Endodermal cell (in vitro differentiated cells): ENCODE data around the gene DPF3. TPM values are rescaled to one million over a fixed set of nuclear protein-coding genes. Genes with fewer than 3 reads are reported as not detected.

Experiments used
- DNase-seq: peaks from one replicate; pipeline ENCODE4 v3.0.0-alpha.2; 2017
- H3K27ac ChIP-seq: 2 replicates; pipeline ENCODE4 v1.5.1; 2013; ENCODE audit warnings: mild to moderate bottlenecking, low read depth, low read length, moderate library complexity
- H3K27me3 ChIP-seq: 2 replicates; pipeline ENCODE4 v1.6.1; 2013; ENCODE audit warnings: mild to moderate bottlenecking, low read length, moderate library complexity; ENCODE audit not compliant: insufficient read depth, control insufficient read depth, poor library complexity, severe bottlenecking
- H3K36me3 ChIP-seq: 2 replicates; pipeline ENCODE4 v1.7.0; 2013; ENCODE audit warnings: mild to moderate bottlenecking, low read length, moderate library complexity; ENCODE audit not compliant: control insufficient read depth, insufficient read depth
- H3K4me1 ChIP-seq: one replicate; pipeline ENCODE4 v1.7.0; 2013; ENCODE audit warnings: low read length; ENCODE audit not compliant: control insufficient read depth, insufficient read depth
- H3K4me3 ChIP-seq: 2 replicates; pipeline ENCODE4 v1.5.1; 2013; ENCODE audit warnings: mild to moderate bottlenecking, low read length, moderate library complexity
- H3K9ac ChIP-seq: 2 replicates; pipeline ENCODE4 v1.6.1; 2013; ENCODE audit warnings: mild to moderate bottlenecking, low read length, moderate library complexity; ENCODE audit not compliant: poor library complexity, severe bottlenecking; ENCODE audit errors: extremely low read depth
- H3K9me3 ChIP-seq: 2 replicates; pipeline ENCODE4 v1.6.1; 2013; ENCODE audit warnings: mild to moderate bottlenecking, low read length, moderate library complexity; ENCODE audit not compliant: control insufficient read depth
- H3K27ac Mint-ChIP-seq: 2 replicates; pipeline ENCODE4 v1.8.0; 2020; ENCODE audit warnings: mixed read lengths
- H3K27me3 Mint-ChIP-seq: 2 replicates; pipeline ENCODE4 v1.8.0; 2021; ENCODE audit warnings: mild to moderate bottlenecking, mixed read lengths; ENCODE audit not compliant: insufficient read depth
- H3K36me3 Mint-ChIP-seq: 2 replicates; pipeline ENCODE4 v1.8.0; 2020; ENCODE audit warnings: low read depth, mixed read lengths
- H3K4me1 Mint-ChIP-seq: 2 replicates; pipeline ENCODE4 v1.8.0; 2020; ENCODE audit warnings: mixed read lengths
- H3K4me3 Mint-ChIP-seq: 2 replicates; pipeline ENCODE4 v1.8.0; 2020; ENCODE audit warnings: mild to moderate bottlenecking, moderate library complexity, mixed read lengths
- H3K9me3 Mint-ChIP-seq: 2 replicates; pipeline ENCODE4 v1.8.0; 2020; ENCODE audit warnings: mild to moderate bottlenecking, mixed read lengths
- CTCF ChIP-seq: fragments of 200-600 bp; sonication (generic); conservative IDR thresholded peaks from 2 replicates; pipeline ENCODE4 v1.5.0; 2021; ENCODE audit warnings: antibody characterized with exemption, mild to moderate bottlenecking
- WGBS, 2 experiments: methylation state at CpG; one replicate each; pipeline versions ENCODE4 v1.1.5 to v1.1.7; 2013; ENCODE audit warnings: missing lambda C conversion rate in 2 of 2, mixed read lengths in 1 of 2; ENCODE audit not compliant: insufficient coverage in 1 of 2, insufficient read length in 1 of 2; 5-methylcytosine and 5-hydroxymethylcytosine counted together
- total RNA-seq, 2 donors: library from RNA; stranded (reverse); fragmentation: NEBNext Ultra II Directional in 1 of 2; extraction: Animal tissue kit (Norgen Biotek cat#: 25700) in 1 of 2; gene quantifications; 2 replicates in 1 of 2; 3 replicates in 1 of 2; pipeline ENCODE4 v1.2.1, GENCODE V29; 2021

Gene DPF3
- total RNA-seq, 2 donors from 2014 or later, result not detected

GRCh38 chr14:72721083-72721482, 172.8 kb downstream of the DPF3 start:
- Mint-ChIP-seq H3K36me3 (no peaks in the 10 kb centered on the region), H3K4me1 (no peaks in the 10 kb centered on the region), H3K9me3 (no peaks in the 10 kb centered on the region), H3K27me3 (no peaks in the 10 kb centered on the region), H3K4me3 (no peak overlapping the region), H3K27ac (no peak overlapping the region)
- Histone ChIP-seq H3K9ac (no peak overlapping the region), H3K4me1 (no peaks in the 10 kb centered on the region), H3K4me3 (no peak overlapping the region), H3K27me3 (no peaks in the 10 kb centered on the region), H3K36me3 (no peaks in the 10 kb centered on the region), H3K27ac (no peak overlapping the region), H3K9me3 (no peaks in the 10 kb centered on the region)
- TF ChIP-seq CTCF, result no peak
- DNase-seq, result no peak

- Histone ChIP-seq H3K27ac (no peak overlapping the region), H3K9ac (no peak overlapping the region), H3K9me3 (no peaks in the 10 kb centered on the region), H3K4me3 (no peak overlapping the region), H3K36me3 (no peaks in the 10 kb centered on the region), H3K27me3 (no peaks in the 10 kb centered on the region), H3K4me1 (no peaks in the 10 kb centered on the region)
- no peak for TF ChIP-seq CTCF
- H3K4me3 Mint-ChIP-seq, result no peak overlapping the region
- no peak overlapping the region for H3K27ac Mint-ChIP-seq
- no peaks in the 10 kb centered on the region for H3K27me3 Mint-ChIP-seq
- H3K36me3 Mint-ChIP-seq, result no peaks in the 10 kb centered on the region
- H3K4me1 Mint-ChIP-seq, result no peaks in the 10 kb centered on the region
- no peak for DNase-seq
- H3K9me3 Mint-ChIP-seq, result no peaks in the 10 kb centered on the region
- 98 to 100% methylated on average over 2 of the region's 2 CpGs for WGBS, 2 experiments
Measured at GRCh38 chr14:72717220-72717619, 176.7 kb downstream of the DPF3 start.

- Mint-ChIP-seq H3K27ac (no peak overlapping the region), H3K36me3 (no peaks in the 10 kb centered on the region), H3K4me1 (no peaks in the 10 kb centered on the region), H3K27me3 (no peaks in the 10 kb centered on the region), H3K4me3 (no peak overlapping the region), H3K9me3 (no peaks in the 10 kb centered on the region)
- no peak overlapping the region for H3K9ac ChIP-seq
- no peak overlapping the region for H3K4me3 ChIP-seq
- no peak for DNase-seq
- H3K27ac ChIP-seq, result no peak overlapping the region
- no peak for TF ChIP-seq CTCF
- no peaks in the 10 kb centered on the region for H3K9me3 ChIP-seq
- no peaks in the 10 kb centered on the region for H3K27me3 ChIP-seq
- H3K4me1 ChIP-seq, result no peaks in the 10 kb centered on the region
- H3K36me3 ChIP-seq, result no peaks in the 10 kb centered on the region
- WGBS, 2 experiments, result 94 to 100% methylated on average over 3 to 4 of the region's 4 CpGs
Measured at GRCh38 chr14:72716476-72716875, 177.4 kb downstream of the DPF3 start.
